Uterus (tissue), 4 donors: Measurements from ENCODE around the gene NUP210. TPM values are rescaled to one million over a fixed set of nuclear protein-coding genes. Genes with fewer than 3 reads are reported as not detected.

Experiments used
- DNase-seq, 2 donors: peaks; one replicate each; pipeline ENCODE4 v3.0.0-alpha.2; 2019 to 2020
- H3K27ac ChIP-seq, 2 donors: fragments of 200-600 bp; sonication (generic); 1 replicate in 1 of 2; 2 replicates in 1 of 2; pipeline ENCODE4 v1.5.1; 2016 to 2018
- H3K27me3 ChIP-seq, 2 donors: fragments of 200-600 bp; sonication (generic); one replicate each; pipeline ENCODE4 v1.5.1; 2018 to 2019; ENCODE audit warnings: control low read depth in 1 of 2
- H3K36me3 ChIP-seq, 2 donors: fragments of 200-600 bp; sonication (generic); one replicate each; pipeline ENCODE4 v1.5.1; 2019; ENCODE audit warnings: control low read depth in 1 of 2
- H3K4me1 ChIP-seq, 2 donors: fragments of 200-600 bp; sonication (generic); one replicate each; pipeline ENCODE4 v1.5.1; 2018 to 2019; ENCODE audit warnings: control low read depth in 1 of 2
- H3K4me3 ChIP-seq, 2 donors: fragments of 200-600 bp; sonication (generic); 1 replicate in 1 of 2; 2 replicates in 1 of 2; pipeline ENCODE4 v1.5.1; 2018 to 2019; ENCODE audit warnings: mild to moderate bottlenecking in 1 of 2
- H3K9me3 ChIP-seq, 2 donors: fragments of 200-600 bp; sonication (generic); one replicate each; pipeline ENCODE4 v1.5.1; 2019; ENCODE audit warnings: control low read depth in 1 of 2
- POLR2A ChIP-seq, 2 donors: fragments of 450-650 bp; IDR thresholded peaks; one replicate each; pipeline ENCODE4 v1.6.1; 2016; ENCODE audit warnings: antibody characterized with exemption in 2 of 2, mild to moderate bottlenecking in 1 of 2, moderate library complexity in 1 of 2
- intact Hi-C: fragments of 100-400 bp; cut with DNase I; formaldehyde crosslinking; loops from one replicate; pipeline ENCODE4 v1.15.1; 2023; ENCODE audit warnings: low total_unique reads
- total RNA-seq, 4 donors: library from RNA; depleted of rRNA in 3 of 4; stranded (reverse); fragments of >200 nt in 3 of 4; gene quantifications; one replicate each; pipeline versions ENCODE4 v1.1.0 to v1.2.4, GENCODE V29; 2014 to 2023
- TF ChIP-seq, protein P1 (sequence below), 4 experiments: fragments of 200-600 bp in 2 of 4; fragments of 450-650 bp in 2 of 4; sonication (generic) in 2 of 4; IDR thresholded peaks; one replicate each; pipeline ENCODE4 v1.5.1; 2016 to 2019; ENCODE audit warnings: antibody characterized with exemption in 4 of 4, mild to moderate bottlenecking in 2 of 4, moderate library complexity in 1 of 4
- donor health status: DM: yes; HTN: yes; CAD: no.

Gene NUP210
- total RNA-seq, 4 donors from 2014 or later: 0.29 to 9.5 (median 5.1) TPM

DNA sequence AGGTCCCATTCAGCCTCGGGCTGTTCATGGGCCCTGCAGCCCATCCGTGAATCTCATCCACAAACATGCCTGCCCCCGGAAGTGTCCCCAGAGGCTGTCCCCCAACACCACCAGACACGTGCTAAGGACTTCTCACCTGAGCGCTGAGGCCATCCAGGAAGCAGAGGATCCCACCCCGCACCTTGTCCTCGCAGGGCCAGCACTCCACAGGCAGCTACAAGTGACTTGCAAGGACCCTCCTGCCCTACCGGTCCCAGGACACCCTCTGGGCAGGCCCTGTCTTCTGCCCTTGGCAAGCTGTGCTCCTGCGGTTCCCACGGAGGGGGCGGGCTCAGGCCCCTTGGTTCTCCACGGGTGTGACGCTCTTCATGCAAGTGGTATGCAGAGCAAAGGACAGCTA, 146.0 kb downstream of the NUP210 start:
- no peak overlapping the region for H3K4me3 ChIP-seq
- no peak overlapping the region for H3K27ac ChIP-seq
- intact Hi-C loops: no loop called here
- no peaks in the 10 kb centered on the region for H3K36me3 ChIP-seq
- H3K27me3 ChIP-seq: no peaks in the 10 kb centered on the region
- no peak for DNase-seq
- peaks cover 0 to 2% of the 10 kb centered on the region in 2 donors for H3K9me3 ChIP-seq
- no peak for TF ChIP-seq POLR2A (IDR thresholded peaks at IDR 0.05)
- TF ChIP-seq, protein P1, sequence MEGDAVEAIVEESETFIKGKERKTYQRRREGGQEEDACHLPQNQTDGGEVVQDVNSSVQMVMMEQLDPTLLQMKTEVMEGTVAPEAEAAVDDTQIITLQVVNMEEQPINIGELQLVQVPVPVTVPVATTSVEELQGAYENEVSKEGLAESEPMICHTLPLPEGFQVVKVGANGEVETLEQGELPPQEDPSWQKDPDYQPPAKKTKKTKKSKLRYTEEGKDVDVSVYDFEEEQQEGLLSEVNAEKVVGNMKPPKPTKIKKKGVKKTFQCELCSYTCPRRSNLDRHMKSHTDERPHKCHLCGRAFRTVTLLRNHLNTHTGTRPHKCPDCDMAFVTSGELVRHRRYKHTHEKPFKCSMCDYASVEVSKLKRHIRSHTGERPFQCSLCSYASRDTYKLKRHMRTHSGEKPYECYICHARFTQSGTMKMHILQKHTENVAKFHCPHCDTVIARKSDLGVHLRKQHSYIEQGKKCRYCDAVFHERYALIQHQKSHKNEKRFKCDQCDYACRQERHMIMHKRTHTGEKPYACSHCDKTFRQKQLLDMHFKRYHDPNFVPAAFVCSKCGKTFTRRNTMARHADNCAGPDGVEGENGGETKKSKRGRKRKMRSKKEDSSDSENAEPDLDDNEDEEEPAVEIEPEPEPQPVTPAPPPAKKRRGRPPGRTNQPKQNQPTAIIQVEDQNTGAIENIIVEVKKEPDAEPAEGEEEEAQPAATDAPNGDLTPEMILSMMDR (IDR thresholded peaks at IDR 0.05): no peak
- no peaks in the 10 kb centered on the region for H3K4me1 ChIP-seq

DNA sequence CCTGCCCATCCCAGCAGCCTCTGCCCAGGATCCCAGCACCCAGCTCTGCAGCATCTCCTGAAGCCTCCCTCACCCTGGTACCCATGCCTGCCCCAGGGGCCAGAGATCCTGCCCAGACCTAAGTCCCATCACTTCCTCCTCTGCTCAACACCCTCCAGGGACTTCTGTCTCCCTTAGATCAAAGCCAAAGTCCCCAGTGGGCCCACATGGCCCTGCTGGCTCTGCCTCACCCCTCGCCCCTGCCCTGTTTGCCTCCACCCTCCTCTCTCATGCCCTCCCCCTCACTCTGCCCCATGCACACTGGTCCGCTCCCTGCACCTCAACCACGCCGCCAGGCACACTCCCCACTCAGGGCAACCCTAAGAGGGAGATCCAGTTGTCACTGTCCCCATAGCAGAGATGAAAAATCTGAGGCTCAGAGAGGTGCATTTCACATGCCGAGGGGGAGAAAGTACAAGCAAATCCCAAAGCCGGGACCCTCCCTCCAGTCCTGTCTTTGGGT, 146.5 kb downstream of the NUP210 start:
- Histone ChIP-seq H3K4me1 (no peaks in the 10 kb centered on the region), H3K4me3 (no peak overlapping the region), H3K27me3 (no peaks in the 10 kb centered on the region), H3K27ac (no peak overlapping the region), H3K36me3 (no peaks in the 10 kb centered on the region), H3K9me3 (peaks cover 0 to 2% of the 10 kb centered on the region in 2 donors)
- TF ChIP-seq, protein P1 (IDR thresholded peaks at IDR 0.05): no peak
- TF ChIP-seq POLR2A (IDR thresholded peaks at IDR 0.05): no peak
- intact Hi-C loops: no loop called here
- DNase-seq: no peak

GRCh38 chr3:13272831-13273603, 147.1 kb downstream of the NUP210 start:
- no peak for TF ChIP-seq POLR2A (IDR thresholded peaks at IDR 0.05)
- TF ChIP-seq, protein P1 (IDR thresholded peaks at IDR 0.05): no peak
- Histone ChIP-seq H3K27me3 (no peaks in the 10 kb centered on the region), H3K4me1 (no peaks in the 10 kb centered on the region), H3K9me3 (peaks cover 0 to 2% of the 10 kb centered on the region in 2 donors), H3K4me3 (no peak overlapping the region), H3K36me3 (no peaks in the 10 kb centered on the region), H3K27ac (no peak overlapping the region)
- intact Hi-C loops: no loop called here
- DNase-seq: no peak

GRCh38 chr3:13269711-13270378, 150.3 kb downstream of the NUP210 start:
- Histone ChIP-seq H3K27me3 (no peaks in the 10 kb centered on the region), H3K36me3 (no peaks in the 10 kb centered on the region), H3K4me1 (no peaks in the 10 kb centered on the region), H3K27ac (no peak overlapping the region), H3K4me3 (no peak overlapping the region), H3K9me3 (peaks cover 0 to 2% of the 10 kb centered on the region in 2 donors)
- no peak for DNase-seq
- intact Hi-C loops: no loop called here
- TF ChIP-seq, protein P1 (IDR thresholded peaks at IDR 0.05): no peak
- no peak for TF ChIP-seq POLR2A (IDR thresholded peaks at IDR 0.05)

DNA sequence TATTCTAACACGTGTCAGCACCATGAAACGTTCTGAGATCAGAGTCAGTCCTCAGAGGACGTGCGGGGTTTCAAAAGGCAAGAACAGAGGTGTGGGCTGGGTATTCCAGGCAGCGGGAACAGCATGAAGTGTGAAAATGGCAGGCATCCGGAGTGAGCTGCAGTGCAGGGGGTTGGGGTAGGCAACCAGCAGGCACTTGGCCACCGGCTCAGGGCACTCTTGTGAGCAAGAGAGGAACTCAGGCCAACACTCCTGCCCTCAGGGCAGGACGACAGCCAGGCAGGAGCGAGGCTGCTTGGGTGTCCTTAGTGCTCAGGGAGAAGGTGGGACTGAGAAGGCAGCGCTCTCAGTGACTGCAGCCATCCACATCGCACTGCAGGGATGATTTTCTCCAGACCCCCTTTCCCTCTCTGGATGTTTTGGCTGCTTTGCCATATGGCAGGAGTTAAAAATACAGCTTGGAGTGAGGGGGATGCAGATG, 151.1 kb downstream of the NUP210 start:
- TF ChIP-seq POLR2A (IDR thresholded peaks at IDR 0.05): no peak
- TF ChIP-seq, protein P1 (IDR thresholded peaks at IDR 0.05): no peak
- Histone ChIP-seq H3K27me3 (no peaks in the 10 kb centered on the region), H3K4me3 (no peak overlapping the region), H3K27ac (no peak overlapping the region), H3K9me3 (peaks cover 0 to 2% of the 10 kb centered on the region in 2 donors), H3K4me1 (no peaks in the 10 kb centered on the region), H3K36me3 (no peaks in the 10 kb centered on the region)
- no peak for DNase-seq
- intact Hi-C loops: no loop called here
